ENCODE data around the gene ILF3. TPM values are rescaled to one million over a fixed set of nuclear protein-coding genes. Genes with fewer than 3 reads are reported as not detected.

ILF3 gene
- total and polyA plus RNA-seq, 3 donors from 2014 or later, result 246 to 263 (median 253) TPM

DNA sequence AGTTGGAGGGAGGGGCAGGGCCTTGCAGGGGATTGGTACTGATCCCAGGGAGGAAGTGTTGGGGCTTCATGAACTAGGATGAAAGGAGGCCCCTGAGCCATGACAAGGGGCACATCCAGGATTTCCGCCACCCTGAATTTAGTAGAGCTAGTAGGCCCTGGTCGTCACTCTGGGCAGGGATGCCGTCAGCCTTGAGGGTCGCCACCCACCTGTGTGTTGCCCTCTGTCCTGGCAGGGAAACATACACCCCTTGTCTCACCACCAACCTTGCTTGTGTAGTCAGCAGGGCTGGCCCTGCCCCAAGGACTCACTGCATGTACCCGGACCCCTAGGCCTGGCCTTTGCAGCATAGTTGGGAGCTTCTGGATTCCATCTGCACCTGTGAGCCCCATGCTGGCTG lies 37.7 kb downstream of the ILF3 start:
- Histone ChIP-seq H3K27me3 (no peaks in the 10 kb centered on the region), H3K36me3 (ENCODE audit: low read depth, missing control alignments) (no peaks in the 10 kb centered on the region), H3K9me3 (no peaks in the 10 kb centered on the region), H3K4me1 (peaks cover 15% of the 10 kb centered on the region), H3K4me3 (no peak overlapping the region), H3K27ac (no peak overlapping the region)
- no peak for TF ChIP-seq POLR2A (IDR thresholded peaks at IDR 0.05)
- TF ChIP-seq, protein P1, sequence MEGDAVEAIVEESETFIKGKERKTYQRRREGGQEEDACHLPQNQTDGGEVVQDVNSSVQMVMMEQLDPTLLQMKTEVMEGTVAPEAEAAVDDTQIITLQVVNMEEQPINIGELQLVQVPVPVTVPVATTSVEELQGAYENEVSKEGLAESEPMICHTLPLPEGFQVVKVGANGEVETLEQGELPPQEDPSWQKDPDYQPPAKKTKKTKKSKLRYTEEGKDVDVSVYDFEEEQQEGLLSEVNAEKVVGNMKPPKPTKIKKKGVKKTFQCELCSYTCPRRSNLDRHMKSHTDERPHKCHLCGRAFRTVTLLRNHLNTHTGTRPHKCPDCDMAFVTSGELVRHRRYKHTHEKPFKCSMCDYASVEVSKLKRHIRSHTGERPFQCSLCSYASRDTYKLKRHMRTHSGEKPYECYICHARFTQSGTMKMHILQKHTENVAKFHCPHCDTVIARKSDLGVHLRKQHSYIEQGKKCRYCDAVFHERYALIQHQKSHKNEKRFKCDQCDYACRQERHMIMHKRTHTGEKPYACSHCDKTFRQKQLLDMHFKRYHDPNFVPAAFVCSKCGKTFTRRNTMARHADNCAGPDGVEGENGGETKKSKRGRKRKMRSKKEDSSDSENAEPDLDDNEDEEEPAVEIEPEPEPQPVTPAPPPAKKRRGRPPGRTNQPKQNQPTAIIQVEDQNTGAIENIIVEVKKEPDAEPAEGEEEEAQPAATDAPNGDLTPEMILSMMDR (IDR thresholded peaks at IDR 0.05), result no peak
- intact Hi-C loops (cut with DNase I; ENCODE audit: low total_unique reads), result no loop called here
- WGBS, 2 donors, result 65 to 76% methylated on average over 4 to 5 of the region's 5 CpGs
- no peak for DNase-seq

DNA sequence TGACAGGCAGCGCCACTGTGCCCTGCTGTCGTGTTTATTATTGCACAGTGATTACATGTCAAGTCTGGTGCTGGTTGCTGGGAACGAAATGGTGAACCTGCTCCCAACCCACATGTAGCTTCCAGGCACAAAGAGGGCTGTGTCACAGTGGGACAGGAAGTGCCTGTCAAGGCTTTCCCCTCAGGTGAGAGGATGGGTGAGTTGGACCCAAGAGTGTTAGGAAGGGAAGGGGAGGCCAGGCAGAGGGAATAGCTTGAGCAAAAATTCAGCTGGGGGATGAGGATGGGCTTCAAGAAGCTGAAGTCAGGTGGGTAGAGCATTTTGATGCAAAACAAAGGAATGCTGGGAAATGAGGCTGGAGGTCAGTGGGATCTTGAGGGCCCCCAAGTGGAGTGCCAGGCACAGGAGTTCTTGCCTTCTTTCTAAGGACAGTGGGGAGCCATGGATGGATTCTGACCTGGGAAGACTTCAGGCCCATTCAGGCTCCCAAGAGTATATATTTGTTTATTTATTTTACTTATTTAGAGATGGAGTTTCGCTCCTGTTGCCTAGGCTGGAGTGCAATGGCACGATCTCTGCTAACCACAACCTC lies 38.6 kb downstream of the ILF3 start:
- Histone ChIP-seq H3K27ac (no peak overlapping the region), H3K9me3 (no peaks in the 10 kb centered on the region), H3K4me1 (peaks cover 10% of the 10 kb centered on the region), H3K27me3 (no peaks in the 10 kb centered on the region), H3K4me3 (no peak overlapping the region), H3K36me3 (ENCODE audit: low read depth, missing control alignments) (no peaks in the 10 kb centered on the region)
- WGBS, 2 donors, result 83 to 88% methylated on average over 5 of the region's 5 CpGs
- DNase-seq, result no peak
- no peak for TF ChIP-seq POLR2A (IDR thresholded peaks at IDR 0.05)
- TF ChIP-seq, protein P1 (IDR thresholded peaks at IDR 0.05), result no peak
- intact Hi-C loops (cut with DNase I; ENCODE audit: low total_unique reads), result no loop called here

DNA sequence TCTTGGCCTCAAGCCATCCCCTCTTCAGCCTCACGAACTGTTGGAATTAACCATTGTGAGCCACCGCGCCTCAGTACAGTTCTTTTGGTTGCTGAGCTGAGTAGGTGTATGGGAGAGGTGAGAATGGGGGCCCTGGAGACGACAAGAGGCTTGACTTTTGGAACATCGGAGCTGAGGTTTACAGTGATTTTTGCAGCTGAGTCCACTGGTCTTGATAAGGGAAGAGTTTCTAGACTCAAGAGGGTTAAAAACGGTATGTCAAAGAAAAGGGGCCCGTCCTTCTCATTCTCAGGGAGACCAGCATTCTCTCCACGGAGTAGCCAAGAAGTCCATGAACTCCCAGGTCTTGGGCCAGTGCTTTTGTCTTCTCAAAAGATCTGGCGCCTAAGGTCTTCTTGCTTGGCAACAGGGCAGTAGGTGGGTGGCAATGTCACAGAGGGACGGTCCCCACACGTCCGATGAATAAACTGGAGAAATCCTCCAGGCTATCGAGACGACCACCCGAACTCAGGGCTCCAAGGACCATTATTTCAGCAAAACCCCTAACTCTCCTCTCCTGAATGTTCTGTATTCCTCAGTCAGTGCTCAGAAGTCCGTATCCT lies 40.7 kb downstream of the ILF3 start:
- no peak for DNase-seq
- TF ChIP-seq, protein P1 (IDR thresholded peaks at IDR 0.05), result no peak
- TF ChIP-seq POLR2A (IDR thresholded peaks at IDR 0.05), result no peak
- Histone ChIP-seq H3K27ac (no peak overlapping the region), H3K9me3 (no peaks in the 10 kb centered on the region), H3K4me1 (peaks cover 10% of the 10 kb centered on the region), H3K4me3 (peak overlapping the region; percentile 21 to 27), H3K36me3 (ENCODE audit: low read depth, missing control alignments) (no peaks in the 10 kb centered on the region), H3K27me3 (no peaks in the 10 kb centered on the region)
- 34 to 38% methylated on average over 15 to 16 of the region's 16 CpGs for WGBS, 2 donors
- intact Hi-C loops (cut with DNase I; ENCODE audit: low total_unique reads), result no loop called here

DNA sequence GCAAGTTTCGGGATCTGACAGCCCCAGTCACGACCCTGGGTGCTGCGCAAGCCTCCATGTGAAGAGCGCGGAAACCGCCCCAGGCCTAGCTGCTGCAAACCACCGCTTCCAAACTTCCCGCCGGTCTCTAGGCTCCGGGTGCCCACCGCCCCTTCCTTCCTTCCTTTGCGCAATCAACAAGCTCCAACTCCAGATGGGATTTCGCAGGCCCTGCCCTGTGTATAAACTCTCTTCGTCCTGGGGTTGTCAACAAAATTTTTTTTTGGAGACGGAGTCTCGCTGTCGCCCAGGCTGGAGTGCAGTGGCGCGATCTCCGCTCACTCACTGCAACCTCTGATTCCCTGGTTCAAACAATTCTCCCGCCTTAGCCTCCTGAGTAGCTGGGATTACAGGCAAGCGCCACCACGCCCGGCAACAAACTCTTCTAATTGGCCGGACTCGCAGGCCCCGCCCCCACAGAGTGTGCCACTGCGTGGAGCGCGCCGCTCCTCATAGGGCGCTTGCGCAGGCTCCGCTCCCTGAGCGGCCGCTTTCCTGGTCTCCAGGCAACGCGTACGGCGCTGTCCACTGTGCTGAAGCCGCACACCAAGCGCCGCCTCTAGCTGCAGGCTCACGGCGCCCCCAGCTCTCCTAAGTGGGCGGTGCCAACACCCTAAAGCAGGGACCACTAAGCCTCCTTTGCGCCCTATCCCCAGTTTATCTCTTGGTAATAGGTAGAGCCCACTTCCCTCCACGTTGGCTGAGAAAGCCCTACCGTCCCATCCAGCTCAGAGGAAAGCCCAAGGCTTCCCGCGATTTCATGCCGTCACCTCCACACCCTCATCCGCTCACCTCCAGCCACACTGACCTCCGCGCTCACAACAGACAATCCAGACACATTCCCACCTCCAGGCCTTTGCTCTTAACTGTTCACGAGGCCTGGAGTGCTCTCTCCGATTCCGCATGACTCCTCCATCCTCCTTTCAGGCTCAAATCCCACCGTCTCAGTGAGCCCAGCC lies 41.6 kb downstream of the ILF3 start:
- H3K4me3 ChIP-seq, result peak overlapping the region; percentile 21 to 27
- intact Hi-C loops (cut with DNase I; ENCODE audit: low total_unique reads), result no loop called here
- 12 to 13% methylated on average over 40 to 59 of the region's 59 CpGs for whole genome bisulfite sequencing, 2 donors

More for the DNA sequence above, 41.6 kb downstream of the ILF3 start:
- peak; percentile 96 for DNase-seq
- no peak for TF ChIP-seq POLR2A (IDR thresholded peaks at IDR 0.05)
- TF ChIP-seq, protein P1 (IDR thresholded peaks at IDR 0.05), result peak in 1 of 3 experiments; percentile 6
- no peaks in the 10 kb centered on the region for H3K9me3 ChIP-seq
- H3K4me1 ChIP-seq, result peaks cover 6% of the 10 kb centered on the region
- no peaks in the 10 kb centered on the region for H3K36me3 ChIP-seq (ENCODE audit: low read depth, missing control alignments)
- no peaks in the 10 kb centered on the region for H3K27me3 ChIP-seq
- no peak overlapping the region for H3K27ac ChIP-seq
